ENCODE data around the gene CACNG4.

CACNG4 gene

DNA sequence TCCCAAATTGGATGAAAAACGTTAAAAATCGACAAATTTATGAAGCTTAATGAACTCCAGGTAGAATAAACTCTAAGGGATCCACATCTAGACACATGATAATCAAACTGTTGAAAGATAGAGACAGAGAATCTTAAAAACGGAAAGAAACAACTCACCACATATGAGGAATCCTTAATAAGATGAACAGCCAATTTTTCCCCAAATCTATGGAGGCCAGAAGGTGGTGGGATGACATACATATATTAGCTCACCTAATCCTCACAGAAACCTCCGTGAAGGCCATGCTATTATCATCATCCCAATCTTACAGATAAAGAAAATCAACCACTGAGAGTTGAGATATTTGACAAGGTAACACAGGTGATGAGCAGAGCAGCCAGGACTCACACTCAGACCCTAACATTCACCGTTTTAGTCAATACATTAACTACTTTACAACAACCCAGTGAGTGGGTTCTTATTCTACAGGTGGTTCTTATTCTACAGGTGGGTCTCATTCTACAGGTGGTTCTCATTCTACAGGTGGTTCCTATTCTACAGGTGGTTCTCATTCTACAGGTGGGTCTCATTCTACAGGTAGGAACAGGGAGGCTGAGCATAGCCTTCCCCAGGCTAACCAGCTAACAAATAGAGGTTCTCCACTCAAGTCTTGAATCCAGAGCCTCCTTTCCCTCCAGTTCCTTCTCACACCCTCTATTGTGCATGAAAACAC is 84.7 kb downstream of the CACNG4 start:
- DNase-seq, result no peak

GRCh38 chr17:67050066-67050465 is 85.6 kb downstream of the CACNG4 start:
- DNase-seq, result no peak

DNA sequence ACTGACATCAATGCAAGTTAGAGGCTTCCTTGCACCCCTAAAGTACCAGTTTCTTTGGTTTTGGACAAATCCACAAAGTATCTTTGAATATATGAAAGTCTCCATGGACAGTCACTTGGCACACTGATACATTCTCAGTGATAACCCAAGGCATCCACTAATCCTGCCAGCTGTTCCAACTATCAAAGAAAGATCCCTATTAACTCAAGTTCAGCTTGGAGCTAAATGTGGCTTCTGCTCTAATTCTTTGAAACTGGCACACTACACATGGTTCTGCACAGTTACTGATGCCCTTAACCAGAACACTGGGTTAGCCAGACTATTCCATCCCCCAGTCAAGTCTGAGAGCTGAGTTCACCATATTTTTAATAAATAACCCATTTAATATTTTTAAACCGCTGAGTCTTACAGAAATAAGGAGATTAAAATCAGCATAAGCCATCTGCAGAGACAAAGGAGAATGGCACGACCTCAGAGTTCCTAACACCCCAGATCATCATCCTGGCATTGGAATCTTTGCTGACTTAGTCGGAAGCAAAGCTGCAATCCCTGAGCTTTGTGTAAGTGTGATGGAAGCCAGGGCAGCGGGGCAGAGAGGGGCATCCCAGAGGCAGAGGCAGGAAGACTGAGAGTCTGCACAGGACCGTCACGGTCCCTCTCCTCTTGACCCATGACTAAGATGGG is 86.1 kb downstream of the CACNG4 start:
- no peak for DNase-seq

GRCh38 chr17:67051155-67051538 is 86.6 kb downstream of the CACNG4 start:
- DNase-seq, result no peak

- no peak for DNase-seq
These were observed 87.3 kb downstream of the CACNG4 start for GRCh38 chr17:67051837-67052236.

GRCh38 chr17:67052720-67053437 is 88.4 kb downstream of the CACNG4 start:
- no peak for DNase-seq

GRCh38 chr17:67053438-67054000 is 89.0 kb downstream of the CACNG4 start:
- DNase-seq, result no peak

GRCh38 chr17:67054011-67054591 is 89.6 kb downstream of the CACNG4 start:
- no peak for DNase-seq

DNA sequence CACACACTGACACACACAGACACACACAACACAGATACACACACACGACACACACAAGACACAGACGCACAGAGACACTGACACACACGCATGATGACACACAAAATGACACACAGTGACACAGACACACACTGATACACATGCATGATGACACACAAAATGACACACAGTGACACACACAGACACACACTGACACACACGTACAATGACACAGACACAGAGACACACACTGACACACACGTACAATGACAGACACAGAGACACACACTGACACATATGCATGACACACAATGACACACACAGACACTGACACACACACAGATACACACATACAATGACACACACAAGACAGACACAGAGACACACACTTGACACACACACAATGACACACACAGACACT is 90.1 kb downstream of the CACNG4 start:
- DNase-seq, result no peak

- DNase-seq, result no peak
These were observed 90.5 kb downstream of the CACNG4 start for GRCh38 chr17:67055041-67055443.

- DNase-seq, result no peak
These were observed 91.6 kb downstream of the CACNG4 start for GRCh38 chr17:67055811-67056745.

DNA sequence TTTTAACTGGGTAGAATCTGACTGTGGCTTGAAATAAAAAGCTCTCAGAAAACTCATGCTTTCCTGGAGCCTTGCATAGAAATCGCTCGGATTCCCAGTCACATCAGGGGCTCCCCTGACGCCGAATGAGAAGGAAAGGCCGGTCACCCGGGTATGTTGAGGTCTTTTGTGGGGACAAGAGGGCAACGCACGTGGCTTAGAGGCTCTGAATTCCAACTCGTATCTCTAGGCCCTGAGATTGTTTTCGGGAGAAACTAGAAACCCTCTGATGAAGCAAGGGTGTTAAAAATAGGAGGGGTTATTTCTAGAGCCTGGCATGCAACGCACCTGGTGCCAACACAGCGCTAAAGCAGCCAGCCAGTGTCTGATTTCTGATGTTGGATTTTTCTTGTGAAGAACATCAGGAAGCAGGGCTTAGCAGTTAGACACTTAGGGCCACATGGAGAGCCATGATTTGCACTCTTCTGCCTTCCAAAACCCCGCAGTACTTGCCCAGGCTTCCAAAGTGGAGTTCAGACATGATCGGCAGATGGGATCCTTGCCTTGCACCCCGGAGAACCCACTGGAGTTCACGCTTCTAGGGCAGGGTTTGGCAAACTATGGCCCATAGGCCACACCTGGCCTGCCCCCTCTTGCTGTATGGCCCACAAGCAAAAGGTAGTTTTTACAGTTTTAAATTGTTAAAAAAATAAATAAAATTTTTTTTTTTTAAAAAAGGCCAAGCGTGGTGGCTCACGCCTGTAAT is 92.4 kb downstream of the CACNG4 start:
- DNase-seq, result no peak

GRCh38 chr17:67058036-67058435 is 93.5 kb downstream of the CACNG4 start:
- no peak for DNase-seq

DNA sequence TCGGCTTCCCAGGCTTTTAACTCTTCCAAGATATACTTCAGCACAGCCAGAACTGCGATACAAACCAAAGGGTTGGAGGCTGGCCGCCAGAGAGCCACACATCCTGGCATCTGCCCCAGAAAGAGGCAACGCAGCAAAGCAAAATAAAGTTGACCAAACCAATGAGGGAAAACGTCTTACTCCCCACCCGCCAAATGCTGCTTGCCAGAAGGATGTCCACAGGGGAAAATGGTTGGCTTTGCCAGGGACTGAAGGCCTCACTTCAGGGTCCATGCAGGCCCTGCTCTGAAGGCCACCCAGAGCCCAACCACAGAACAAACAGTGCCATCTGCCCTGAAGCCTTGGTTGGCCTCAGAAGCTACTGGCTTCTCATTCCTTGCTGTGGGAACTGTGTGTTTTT is 94.9 kb downstream of the CACNG4 start:
- no peak for DNase-seq

GRCh38 chr17:67063141-67063540 is 98.6 kb downstream of the CACNG4 start:
- DNase-seq, result no peak

DNA sequence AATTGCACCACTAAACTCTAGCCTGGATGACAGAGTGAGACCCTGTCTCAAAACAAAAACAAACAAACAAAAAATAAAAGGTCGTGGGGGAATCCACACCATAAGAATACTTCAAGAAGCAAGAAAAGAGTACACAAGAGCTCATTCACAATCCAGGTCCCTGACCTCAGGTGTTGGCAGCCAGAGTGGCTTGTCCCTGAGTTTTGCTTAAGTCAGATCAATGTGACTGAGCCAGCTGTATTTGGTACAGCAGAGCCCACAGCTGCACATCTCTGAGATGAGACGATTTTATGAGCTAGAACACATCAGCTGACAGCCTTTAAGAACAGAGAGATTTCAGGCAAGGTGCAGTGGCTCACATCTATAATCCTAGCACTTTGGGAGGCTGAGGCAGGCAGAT is 102.2 kb downstream of the CACNG4 start:
- no peak for DNase-seq

DNA sequence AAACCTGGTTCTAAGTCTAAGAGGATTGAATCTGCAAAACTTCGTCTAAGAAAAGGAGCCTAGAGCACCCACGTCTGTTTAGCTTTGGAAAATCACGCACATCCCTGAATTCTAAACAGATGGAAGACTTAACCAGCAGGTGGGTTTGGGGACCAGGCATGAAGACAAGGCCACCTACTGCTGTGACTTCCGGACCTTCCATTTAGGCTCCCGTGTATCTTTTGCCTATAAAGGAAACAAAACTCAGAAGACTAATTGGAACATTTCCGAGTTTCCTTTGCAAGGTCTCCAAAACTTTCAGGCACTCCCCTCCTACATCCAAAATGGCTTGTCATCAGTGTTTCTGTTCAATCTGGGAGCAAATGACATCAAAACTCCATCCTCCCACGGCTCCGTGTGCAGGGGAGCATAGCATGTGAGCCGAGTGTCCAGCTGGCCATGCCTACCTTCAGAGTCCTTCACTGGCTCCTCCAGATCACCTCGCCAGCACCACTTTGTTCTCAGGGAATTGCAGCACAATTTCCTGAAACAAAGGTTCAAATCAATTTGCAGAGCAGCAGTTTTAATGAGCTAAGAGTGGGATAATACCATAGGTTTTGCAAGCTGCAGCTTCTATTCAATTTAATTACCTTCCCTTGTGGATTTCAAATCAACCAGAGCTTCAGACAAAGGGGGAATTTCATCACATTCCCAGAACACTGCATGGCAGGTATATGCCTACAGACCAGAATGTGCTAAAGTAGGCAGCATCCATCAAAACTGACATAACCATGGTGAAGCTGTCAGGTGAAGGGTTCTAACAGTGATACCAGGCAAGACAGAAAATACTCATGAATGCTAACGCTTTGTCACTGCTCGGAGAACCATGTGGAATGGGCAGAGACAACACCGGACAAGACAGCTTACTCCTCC is 103.3 kb downstream of the CACNG4 start:
- no peak for DNase-seq

- DNase-seq, result no peak
These were observed 104.5 kb downstream of the CACNG4 start for GRCh38 chr17:67068999-67069398.

DNA sequence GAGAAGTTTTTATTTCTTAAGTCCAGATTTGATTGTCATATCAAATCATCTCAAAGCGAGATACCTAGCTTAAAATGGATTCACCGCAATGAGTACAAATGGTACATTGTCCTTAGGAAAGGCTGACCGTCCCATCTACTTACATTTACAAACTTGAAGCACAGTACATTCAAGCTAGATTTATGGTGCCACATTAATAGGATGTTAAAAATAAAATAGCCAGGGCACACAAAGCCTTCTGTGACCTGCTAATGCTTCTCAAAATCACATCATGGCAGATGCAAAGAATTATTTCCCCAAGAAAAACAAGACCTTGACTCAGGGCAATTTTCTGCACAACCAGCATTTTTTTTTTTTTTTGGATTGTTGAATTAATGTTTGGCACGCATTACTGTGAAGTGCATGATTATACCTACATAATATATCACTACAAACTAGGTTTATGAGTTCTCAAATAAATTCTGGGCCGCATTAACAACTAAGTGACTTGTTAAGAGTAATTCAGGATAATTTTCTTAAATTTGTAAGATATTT is 105.2 kb downstream of the CACNG4 start:
- no peak for DNase-seq

GRCh38 chr17:67071595-67071994 is 107.1 kb downstream of the CACNG4 start:
- DNase-seq, result no peak

All from CD4-positive, alpha-beta T cell treated with Interleukin-4 for 1 hour (primary cell).